Panc1 (cell line): ENCODE measurements around the gene MEGF9. TPM values are rescaled to one million over a fixed set of nuclear protein-coding genes. Genes with fewer than 3 reads are reported as not detected.

ENCODE experiments used
- ATAC-seq: fragments of 200-7000 bp; cut with Tn5 transposase; 2 replicates; pipeline ENCODE4 v1.9.1; 2020; ENCODE audit warnings: mild to moderate bottlenecking, moderate library complexity
- BruUV-seq: library from RNA; stranded (reverse); fragments of 400-500 nt; replicated peaks from 2 replicates; lab custom pipeline; 2021; lab: Mats Ljungman, UMichigan
- CTCF ChIA-PET: fragments of 300-600 bp; sonication (Branson Sonifier 250); formaldehyde crosslinking; loops from one replicate; lab custom pipeline; 2022; ENCODE audit warnings: antibody characterized with exemption; lab: Charles Lee
- POLR2A ChIA-PET: fragments of 300-600 bp; sonication (Branson Sonifier 250); formaldehyde crosslinking; loops from one replicate; lab custom pipeline; 2022; ENCODE audit warnings: antibody characterized with exemption; lab: Charles Lee
- DNase-seq: peaks from one replicate; pipeline ENCODE4 v3.0.0-alpha.2; 2010; ENCODE audit warnings: low read depth, low spot score
- H3K27ac ChIP-seq: 2 replicates; pipeline ENCODE4 v1.5.1; 2011; ENCODE audit warnings: mild to moderate bottlenecking, low read length, inconsistent platforms
- H3K27me3 ChIP-seq: fragments of 200-500 bp; sonication (Bioruptor generic); 2 replicates; pipeline ENCODE4 v1.6.0; 2014; ENCODE audit warnings: low read length, inconsistent platforms; ENCODE audit not compliant: control insufficient read depth, insufficient read depth
- H3K36me3 ChIP-seq: fragments of 200-500 bp; sonication (Bioruptor generic); 2 replicates; pipeline ENCODE4 v1.5.1; 2014; ENCODE audit warnings: inconsistent platforms, mild to moderate bottlenecking, low read length, moderate library complexity; ENCODE audit not compliant: control insufficient read depth, insufficient read depth
- H3K4me1 ChIP-seq: 2 replicates; pipeline ENCODE4 v1.5.1; 2011; ENCODE audit warnings: inconsistent platforms, mild to moderate bottlenecking, low read length, moderate library complexity; ENCODE audit not compliant: control insufficient read depth, insufficient read depth
- H3K4me3 ChIP-seq, 2 experiments: 2 replicates each; pipeline ENCODE4 v1.5.1; 2011 to 2012; ENCODE audit warnings: low read depth in 2 of 2, low read length in 2 of 2, mild to moderate bottlenecking in 2 of 2, inconsistent platforms in 1 of 2, moderate library complexity in 1 of 2
- H3K9me3 ChIP-seq: fragments of 200-500 bp; sonication (Bioruptor generic); 2 replicates; pipeline ENCODE4 v1.5.1; 2014; ENCODE audit warnings: low read depth, mild to moderate bottlenecking, inconsistent platforms, low read length, moderate library complexity; ENCODE audit not compliant: control insufficient read depth, insufficient read depth
- CTCF ChIP-seq: fragments of 450-650 bp; IDR thresholded peaks from 2 replicates; pipeline ENCODE4 v1.5.1; 2017; ENCODE audit warnings: mild to moderate bottlenecking
- POLR2AphosphoS5 ChIP-seq: IDR thresholded peaks from 2 replicates; pipeline ENCODE4 v1.6.1; 2012; ENCODE audit warnings: mild to moderate bottlenecking, low read depth, low read length, moderate library complexity
- REST ChIP-seq, 2 experiments: IDR thresholded peaks; 2 replicates each; pipeline ENCODE4 v1.6.1; 2011 to 2012; ENCODE audit warnings: low read depth in 2 of 2, control low read depth in 1 of 2, low read length in 1 of 2, mild to moderate bottlenecking in 1 of 2, moderate library complexity in 1 of 2; ENCODE audit not compliant: insufficient read depth in 1 of 2
- SIN3A ChIP-seq: IDR thresholded peaks from 2 replicates; pipeline ENCODE4 v1.6.1; 2012; ENCODE audit warnings: low read depth, mild to moderate bottlenecking, low read length, moderate library complexity, borderline replicate concordance; ENCODE audit not compliant: insufficient read depth
- TCF7L2 ChIP-seq: IDR thresholded peaks from 2 replicates; pipeline ENCODE4 v1.6.1; 2011; ENCODE audit warnings: mild to moderate bottlenecking, low read depth, low read length, inconsistent platforms
- in situ Hi-C: cut with HindIII; loops from 2 replicates; pipeline ENCODE4 v1.10.0; 2016; ENCODE audit warnings: low sequenced_read_pairs, low pct_unique_long_range_greater_than_20kb
- intact Hi-C: fragments of 100-400 bp; cut with micrococcal nuclease; formaldehyde crosslinking; loops from one replicate; pipeline ENCODE4 v1.10.0; 2022; ENCODE audit not compliant: unreplicated experiment
- total RNA-seq: library from RNA; stranded (reverse); gene quantifications from one replicate; pipeline ENCODE4 v1.2.1, GENCODE V29; 2021; ENCODE audit not compliant: unreplicated experiment

Gene MEGF9
- total RNA-seq, 1 experiment from 2014 or later = 6.3 TPM

- no peak for ATAC-seq
- Histone ChIP-seq H3K27ac (no peak overlapping the region), H3K9me3 (no peaks in the 10 kb centered on the region), H3K36me3 (no peaks in the 10 kb centered on the region), H3K27me3 (no peaks in the 10 kb centered on the region), H3K4me1 (no peaks in the 10 kb centered on the region), H3K4me3 (no peak overlapping the region)
- ChIA-PET POLR2A (no interaction called here), CTCF (no interaction called here)
- DNase-seq = no peak
- TF ChIP-seq SIN3A (no peak), POLR2AphosphoS5 (no peak), CTCF (no peak), TCF7L2 (no peak), REST (IDR thresholded peaks at IDR 0.05; ENCODE audit: insufficient read depth in 1 of 2, low read depth in 2 of 2, low read length in 1 of 2) (no peak)
- in situ Hi-C loops (no loop called here), intact Hi-C loops (no loop called here)
- BruUV-seq = no TSS peak
Observed at GRCh38 chr9:120653762-120654161, 60.5 kb downstream of the MEGF9 start.

GRCh38 chr9:120652934-120653333, 61.3 kb downstream of the MEGF9 start:
- POLR2A ChIA-PET = no interaction called here
- no peak for ATAC-seq

More at GRCh38 chr9:120652934-120653333, 61.3 kb downstream of the MEGF9 start:
- intact Hi-C loops (no loop called here), in situ Hi-C loops (no loop called here)
- H3K36me3 ChIP-seq = no peaks in the 10 kb centered on the region
- no peak overlapping the region for H3K4me3 ChIP-seq
- no peaks in the 10 kb centered on the region for H3K4me1 ChIP-seq
- no peak for DNase-seq
- H3K27me3 ChIP-seq = no peaks in the 10 kb centered on the region
- CTCF ChIA-PET = no interaction called here
- TF ChIP-seq POLR2AphosphoS5 (no peak), CTCF (no peak), REST (IDR thresholded peaks at IDR 0.05; ENCODE audit: insufficient read depth in 1 of 2, low read depth in 2 of 2, low read length in 1 of 2) (no peak), TCF7L2 (no peak), SIN3A (no peak)
- H3K9me3 ChIP-seq = no peaks in the 10 kb centered on the region
- no TSS peak for BruUV-seq
- no peak overlapping the region for H3K27ac ChIP-seq
